Heart right ventricle (tissue), 16 donors: Measurements from ENCODE around the gene CXCL3. TPM values are rescaled to one million over a fixed set of nuclear protein-coding genes. Genes with fewer than 3 reads are reported as not detected.

ENCODE experiments used
- ATAC-seq, 8 donors: fragments of 200-7000 bp; cut with Tn5 transposase; one replicate each; pipeline ENCODE4 v1.9.1; 2020; ENCODE audit warnings: mild to moderate bottlenecking in 8 of 8, moderate library complexity in 8 of 8, moderate number of reproducible peaks in 1 of 8
- DNase-seq, 2 donors: peaks; one replicate each; pipeline ENCODE4 v3.0.0-alpha.2; 2020
- H3K27ac ChIP-seq, 10 donors: fragments of 200-600 bp; sonication (generic) in 2 of 10; one replicate each; pipeline versions ENCODE4 v1.5.0 to v1.8.0; 2020 to 2022; ENCODE audit warnings: mild to moderate bottlenecking in 3 of 10
- H3K27me3 ChIP-seq, 7 donors: fragments of 200-600 bp; one replicate each; pipeline ENCODE4 v1.8.0; 2021 to 2022; ENCODE audit warnings: mild to moderate bottlenecking in 2 of 7
- H3K36me3 ChIP-seq, 9 donors: fragments of 200-600 bp; sonication (generic) in 1 of 9; one replicate each; pipeline versions ENCODE4 v1.5.0 to v1.8.0; 2020 to 2022; ENCODE audit warnings: mild to moderate bottlenecking in 2 of 9
- H3K4me1 ChIP-seq, 9 donors: fragments of 200-600 bp; sonication (generic) in 1 of 9; one replicate each; pipeline versions ENCODE4 v1.5.0 to v1.8.0; 2020 to 2022; ENCODE audit warnings: mild to moderate bottlenecking in 4 of 9
- H3K4me3 ChIP-seq, 10 donors: fragments of 200-600 bp; sonication (generic) in 2 of 10; one replicate each; pipeline versions ENCODE4 v1.5.0 to v1.8.0; 2020 to 2022; ENCODE audit warnings: mild to moderate bottlenecking in 7 of 10, moderate library complexity in 2 of 10
- H3K9me3 ChIP-seq, 11 donors: fragments of 200-600 bp in 10 of 11; sonication (generic) in 2 of 11; one replicate each; pipeline versions ENCODE4 v1.5.0 to v1.8.0; 2013 to 2022; ENCODE audit warnings: mild to moderate bottlenecking in 2 of 11, control low read depth in 1 of 11, moderate library complexity in 1 of 11
- CTCF ChIP-seq, 9 donors: fragments of 200-600 bp; sonication (generic) in 2 of 9; IDR thresholded peaks; one replicate each; pipeline versions ENCODE4 v1.5.0 to v1.8.0; 2021 to 2022; ENCODE audit warnings: antibody characterized with exemption in 9 of 9, mild to moderate bottlenecking in 5 of 9, moderate library complexity in 1 of 9
- WGBS, 2 donors: extraction: QIAGEN DNeasy Blood & Tissue Kit; methylation state at CpG; one replicate each; pipeline ENCODE4 v1.1.7; 2013; ENCODE audit warnings: inconsistent platforms in 1 of 2; 5-methylcytosine and 5-hydroxymethylcytosine counted together
- intact Hi-C, 10 donors: fragments of 100-400 bp; cut with DNase I; formaldehyde crosslinking; loops; one replicate each; pipeline versions ENCODE4 v1.11.1 to v1.14.2; 2022
- polyA plus RNA-seq, 2 donors: library from polyadenylated mRNA; stranded (reverse); fragments of 200-250 nt; gene quantifications; one replicate each; pipeline ENCODE4 v1.2.3, GENCODE V29; 2013
- total RNA-seq, 10 donors: library from RNA; stranded (reverse); fragmentation: NEBNext Ultra II Directional in 3 of 10; extraction: Animal tissue kit (Norgen Biotek cat#: 25700) in 3 of 10; gene quantifications; one replicate each; pipeline versions ENCODE4 v1.2.1 to v1.2.4, GENCODE V29; 2021 to 2023
- donor health status: Arrhythmogenic right ventricular cardiomyopathy.
- donor health status: ischemic (EF 13 %, LVEDD 7.1; RV severe dilation, severe dysfunction).
- donor health status: healthy with polysubstance abuse.
- donor health status: DM: no; HTN: yes; CAD: no.
- donor health status: DM: no; HTN: no; CAD: no.
- donor health status: ischemic (EF 25% LVEDD 6.9; RV normal size, moderate dysfunction).
- donor health status: ischemic (EF 25% LVEDD 5.7; RV mildly dilated, moderate dysfunction).
- donor health status: healthy.
- donor health status: DM: yes; HTN: yes; CAD: no.
- donor health status: Ischemic cardiomyopathy.
- donor health status: ischemic (EF 35%, LVEDD 5.7; RV mildly dilated, moderate dysfunction).
- donor health status: nonischemic (EF 11% LVEDD 7.7; RV severe dilation, severe dysfunction).
- donor health status: DM: yes; HTN: yes; CAD: no.
- donor health status: PGD.
- donor health status: ischemic (EF 29% LVEDD 5.4; RV normal size, mild dysfunction).
- donor health status: nonischemic (EF 23%, LVEDD 6.1; RV moderate dilation, normal function).

CXCL3 gene
- total and polyA plus RNA-seq, 12 donors: 0.24 to 5.1 (median 1.4) TPM; not detected in 1

DNA sequence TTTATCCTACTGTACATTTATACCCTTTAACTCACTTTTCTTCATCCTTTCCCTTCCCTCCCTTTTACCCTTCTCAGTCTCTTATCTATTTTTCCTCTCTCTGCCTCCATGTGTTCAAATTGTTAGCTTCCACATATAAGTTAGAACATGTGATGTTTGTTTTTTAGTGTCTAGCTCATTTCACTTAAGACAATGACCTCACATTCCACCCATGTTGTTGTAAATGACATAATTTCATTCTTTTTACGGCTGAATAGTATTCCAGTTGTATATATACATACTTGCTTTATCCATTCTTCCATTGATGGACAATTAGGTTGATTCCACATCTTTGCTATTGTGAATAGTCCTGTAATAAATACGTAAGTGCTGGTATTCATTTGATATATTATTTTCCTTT is 7.3 kb upstream of the CXCL3 start:
- intact Hi-C loops: loop anchor here in 1 of 10 donors (10.0 kb wide), 1 partner anchor 49 kb away; the partner anchor contains the start of gene CXCL2
- Histone ChIP-seq H3K9me3 (peaks cover 0 to 23% (median 15%) of the 10 kb centered on the region in 11 donors), H3K27ac (no peak overlapping the region), H3K36me3 (no peaks in the 10 kb centered on the region), H3K4me1 (peaks cover 0 to 11% (median 0%) of the 10 kb centered on the region in 9 donors), H3K27me3 (no peaks in the 10 kb centered on the region), H3K4me3 (no peak overlapping the region)
- TF ChIP-seq CTCF (IDR thresholded peaks at IDR 0.05): no peak
- no peak for DNase-seq
- ATAC-seq: no peak
- 87 to 90% methylated on average over 2 of the region's 2 CpGs for whole genome bisulfite sequencing, 2 donors

DNA sequence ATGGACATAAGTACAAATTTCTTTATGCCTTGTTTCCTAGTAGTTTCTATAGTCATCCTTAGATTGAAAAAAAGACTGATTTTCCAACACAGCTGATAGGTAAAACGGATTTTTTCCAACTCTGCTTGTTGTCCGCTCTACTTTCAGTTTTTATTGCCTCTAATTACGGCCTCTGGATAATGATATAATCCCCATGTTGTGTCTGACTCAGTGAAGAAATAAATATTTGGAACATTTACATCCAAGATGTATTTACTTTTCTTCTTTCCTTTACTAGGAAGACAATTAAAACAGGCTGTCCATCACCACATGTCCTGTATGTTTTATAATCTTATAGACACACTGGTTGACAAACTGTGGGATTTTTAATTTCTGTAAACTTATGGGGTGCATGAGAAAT is 6.8 kb upstream of the CXCL3 start:
- intact Hi-C loops: loop anchor here in 1 of 10 donors (10.0 kb wide), 1 partner anchor 50 kb away; the partner anchor contains the start of gene CXCL2
- Histone ChIP-seq H3K9me3 (peaks cover 0 to 23% (median 15%) of the 10 kb centered on the region in 11 donors), H3K27me3 (no peaks in the 10 kb centered on the region), H3K27ac (no peak overlapping the region), H3K4me3 (no peak overlapping the region), H3K4me1 (peaks cover 0 to 11% (median 0%) of the 10 kb centered on the region in 9 donors), H3K36me3 (no peaks in the 10 kb centered on the region)
- DNase-seq (no peak), ATAC-seq (no peak)
- TF ChIP-seq CTCF (IDR thresholded peaks at IDR 0.05): no peak
- WGBS, 2 donors: 85 to 90% methylated on average over 3 of the region's 3 CpGs

DNA sequence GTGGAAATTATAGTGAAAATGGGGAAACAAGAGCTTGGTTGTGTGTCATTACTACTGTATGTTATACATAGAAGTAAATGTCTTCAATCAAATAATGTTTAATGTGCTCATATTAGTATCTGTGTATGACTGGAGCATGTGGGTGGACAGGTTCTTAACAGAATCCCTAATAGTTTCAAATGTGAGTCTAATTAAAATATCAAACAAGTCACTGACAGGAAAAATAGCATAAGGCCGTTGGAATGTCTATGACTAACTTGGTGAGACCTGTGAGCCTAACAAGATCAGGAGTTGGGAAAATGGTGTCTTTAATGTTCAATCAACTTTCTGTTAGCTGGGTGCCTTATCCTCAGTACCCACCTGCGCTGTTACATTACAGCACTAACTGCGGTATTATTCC is 6.2 kb upstream of the CXCL3 start:
- WGBS, 2 donors: 86 to 87% methylated on average over 3 of the region's 3 CpGs
- no peak overlapping the region for H3K4me3 ChIP-seq
- H3K27ac ChIP-seq: peak overlapping the region in 1 of 10 donors; percentile 59
- H3K27me3 ChIP-seq: peaks cover 0 to 5% (median 0%) of the 10 kb centered on the region in 7 donors
- no peak for DNase-seq
- peaks cover 0 to 23% (median 15%) of the 10 kb centered on the region in 11 donors for H3K9me3 ChIP-seq
- no peaks in the 10 kb centered on the region for H3K36me3 ChIP-seq
- ATAC-seq: no peak
- peaks cover 0 to 11% (median 0%) of the 10 kb centered on the region in 9 donors for H3K4me1 ChIP-seq
- no peak for TF ChIP-seq CTCF (IDR thresholded peaks at IDR 0.05)
- intact Hi-C loops: loop anchor here in 1 of 10 donors (10.0 kb wide), 1 partner anchor 50 kb away; the partner anchor contains the start of gene CXCL2

DNA sequence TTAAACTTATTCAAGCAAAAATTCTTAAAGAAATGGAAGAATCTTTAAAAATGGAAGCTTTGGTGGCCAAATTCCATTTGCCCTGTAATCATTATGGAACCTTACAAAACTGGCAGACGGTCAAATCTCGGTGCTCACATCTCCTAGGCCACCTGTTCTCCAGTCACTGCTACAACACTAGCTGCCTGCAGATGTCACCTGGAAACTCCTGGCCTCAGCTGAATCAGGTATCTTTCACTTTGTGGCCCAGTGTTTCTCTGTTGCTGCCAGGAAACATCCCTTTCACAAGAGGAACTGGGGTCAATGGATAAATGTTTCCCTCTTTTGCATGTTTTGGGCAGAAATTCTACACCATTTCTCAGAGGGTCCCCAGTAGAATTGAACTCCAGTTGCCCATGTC is 4.2 kb upstream of the CXCL3 start:
- intact Hi-C loops: loop anchor here in 1 of 10 donors (10.0 kb wide), 1 partner anchor 52 kb away; the partner anchor contains the start of gene CXCL2

More for the DNA sequence above, 4.2 kb upstream of the CXCL3 start:
- Histone ChIP-seq H3K36me3 (no peaks in the 10 kb centered on the region), H3K27me3 (peaks cover 0 to 8% (median 0%) of the 10 kb centered on the region in 7 donors), H3K4me3 (no peak overlapping the region), H3K4me1 (peaks cover 0 to 21% (median 5%) of the 10 kb centered on the region in 9 donors), H3K9me3 (peaks cover 0 to 19% (median 9%) of the 10 kb centered on the region in 11 donors), H3K27ac (peak overlapping the region in 1 of 10 donors; percentile 73)
- DNase-seq (no peak), ATAC-seq (no peak)
- 64 to 73% methylated on average over 2 of the region's 2 CpGs for WGBS, 2 donors
- TF ChIP-seq CTCF (IDR thresholded peaks at IDR 0.05): no peak
